Thymus (tissue), 11 donors: ENCODE data around the gene RAB6A. TPM values are rescaled to one million over a fixed set of nuclear protein-coding genes. Genes with fewer than 3 reads are reported as not detected.
A peak's percentile ranks its signal among the peaks of the same experiment; 100 is the strongest.

Experiments
- DNase-seq, 9 donors: peaks; one replicate each; pipeline ENCODE4 v3.0.0-alpha.2; 2013; ENCODE audit warnings: low spot score in 9 of 9, low read depth in 6 of 9, missing footprints in 1 of 9
- H3K27ac ChIP-seq, 2 donors: one replicate each; pipeline ENCODE4 v1.5.1; 2013; ENCODE audit warnings: control low read depth in 1 of 2, low read depth in 1 of 2, low read length in 1 of 2, mild to moderate bottlenecking in 1 of 2, moderate library complexity in 1 of 2
- H3K27me3 ChIP-seq, 2 donors: one replicate each; pipeline ENCODE4 v1.5.1; 2013; ENCODE audit warnings: low read length in 1 of 2; ENCODE audit not compliant: control insufficient read depth in 2 of 2, insufficient read depth in 1 of 2
- H3K36me3 ChIP-seq, 2 donors: one replicate each; pipeline ENCODE4 v1.5.1; 2013; ENCODE audit warnings: low read length in 1 of 2, mild to moderate bottlenecking in 1 of 2, moderate library complexity in 1 of 2; ENCODE audit not compliant: control insufficient read depth in 2 of 2, insufficient read depth in 2 of 2
- H3K4me1 ChIP-seq, 2 donors: one replicate each; pipeline ENCODE4 v1.5.1; 2013; ENCODE audit warnings: low read length in 2 of 2; ENCODE audit not compliant: control insufficient read depth in 2 of 2, insufficient read depth in 2 of 2
- H3K4me3 ChIP-seq, 2 donors: one replicate each; pipeline ENCODE4 v1.5.1; 2013; ENCODE audit warnings: low read length in 2 of 2, control low read depth in 1 of 2, mild to moderate bottlenecking in 1 of 2
- H3K9me3 ChIP-seq, 2 donors: one replicate each; pipeline ENCODE4 v1.5.1; 2013; ENCODE audit warnings: low read length in 1 of 2, mild to moderate bottlenecking in 1 of 2; ENCODE audit not compliant: control insufficient read depth in 2 of 2, insufficient read depth in 1 of 2
- WGBS: extraction: QIAGEN DNeasy Blood & Tissue Kit; methylation state at CpG from one replicate; pipeline ENCODE4 v1.1.7; 2013; 5-methylcytosine and 5-hydroxymethylcytosine counted together
- polyA plus RNA-seq: library from polyadenylated mRNA; stranded (reverse); fragments of 200-250 nt; gene quantifications from one replicate; pipeline ENCODE4 v1.2.3, GENCODE V29; 2013
- total RNA-seq: library from RNA; stranded (reverse); fragments of 120-200 nt; gene quantifications from one replicate; pipeline ENCODE4 v1.2.4, GENCODE V29; 2013
- donor health status: healthy.

The RAB6A gene
- total and polyA plus RNA-seq, 2 donors = 48.9 to 64.4 TPM

GRCh38 chr11:73651252-73651651 is 109.6 kb downstream of the RAB6A start:
- H3K27ac ChIP-seq = no peak overlapping the region
- H3K4me3 ChIP-seq = no peak overlapping the region
- 97% methylated on average over 5 of the region's 5 CpGs for WGBS
- H3K36me3 ChIP-seq = no peaks in the 10 kb centered on the region
- no peaks in the 10 kb centered on the region for H3K9me3 ChIP-seq
- peaks cover 10 to 18% of the 10 kb centered on the region in 2 donors for H3K4me1 ChIP-seq
- DNase-seq = no peak
- peaks cover 0 to 14% of the 10 kb centered on the region in 2 donors for H3K27me3 ChIP-seq

- H3K4me3 ChIP-seq = no peak overlapping the region
- H3K9me3 ChIP-seq = no peaks in the 10 kb centered on the region
- H3K27me3 ChIP-seq = peaks cover 0 to 23% of the 10 kb centered on the region in 2 donors
- WGBS = 94% methylated on average over 14 of the region's 14 CpGs
- H3K4me1 ChIP-seq = peaks cover 11 to 25% of the 10 kb centered on the region in 2 donors
- H3K27ac ChIP-seq = no peak overlapping the region
- no peak for DNase-seq
- H3K36me3 ChIP-seq = no peaks in the 10 kb centered on the region
These were observed 110.5 kb downstream of the RAB6A start for GRCh38 chr11:73650400-73650799.

GRCh38 chr11:73649206-73649605 is 111.7 kb downstream of the RAB6A start:
- Histone ChIP-seq H3K4me3 (no peak overlapping the region), H3K27ac (no peak overlapping the region), H3K27me3 (peaks cover 0 to 33% of the 10 kb centered on the region in 2 donors), H3K9me3 (no peaks in the 10 kb centered on the region), H3K4me1 (peaks cover 11 to 27% of the 10 kb centered on the region in 2 donors), H3K36me3 (no peaks in the 10 kb centered on the region)
- no peak for DNase-seq
- 85% methylated on average over 9 of the region's 9 CpGs for WGBS

- WGBS = 88% methylated on average over 8 of the region's 8 CpGs
- H3K4me3 ChIP-seq = no peak overlapping the region
- H3K9me3 ChIP-seq = no peaks in the 10 kb centered on the region
- H3K4me1 ChIP-seq = peaks cover 11 to 27% of the 10 kb centered on the region in 2 donors
- H3K36me3 ChIP-seq = no peaks in the 10 kb centered on the region
- H3K27me3 ChIP-seq = peaks cover 0 to 33% of the 10 kb centered on the region in 2 donors
- no peak overlapping the region for H3K27ac ChIP-seq
- DNase-seq = no peak
These were observed 112.3 kb downstream of the RAB6A start for GRCh38 chr11:73648571-73649046.

GRCh38 chr11:73648121-73648520 is 112.8 kb downstream of the RAB6A start:
- DNase-seq = no peak
- Histone ChIP-seq H3K4me3 (no peak overlapping the region), H3K36me3 (no peaks in the 10 kb centered on the region), H3K27me3 (peaks cover 0 to 33% of the 10 kb centered on the region in 2 donors), H3K4me1 (peaks cover 11 to 27% of the 10 kb centered on the region in 2 donors), H3K9me3 (no peaks in the 10 kb centered on the region), H3K27ac (no peak overlapping the region)
- 96% methylated on average over 9 of the region's 9 CpGs for WGBS

GRCh38 chr11:73647459-73648100 is 113.3 kb downstream of the RAB6A start:
- H3K4me3 ChIP-seq = peak overlapping the region; percentile 2 to 29
- H3K36me3 ChIP-seq = no peaks in the 10 kb centered on the region
- DNase-seq = peak; percentile 65 to 94 (median 81)
- no peaks in the 10 kb centered on the region for H3K9me3 ChIP-seq
- H3K27ac ChIP-seq = peak overlapping the region; percentile 60 to 62
- WGBS = 14% methylated on average over 23 of the region's 23 CpGs
- H3K27me3 ChIP-seq = peaks cover 0 to 33% of the 10 kb centered on the region in 2 donors
- peaks cover 11 to 27% of the 10 kb centered on the region in 2 donors for H3K4me1 ChIP-seq

GRCh38 chr11:73645972-73646631 is 114.8 kb downstream of the RAB6A start, which contains the start of gene PLEKHB1:
Gene PLEKHB1 (plus strand): TSS chr11:73646581. CDS start chr11:73646609, 28 bp downstream.
- H3K9me3 ChIP-seq = no peaks in the 10 kb centered on the region
- H3K36me3 ChIP-seq = no peaks in the 10 kb centered on the region
- WGBS = 86% methylated on average over 26 of the region's 26 CpGs
- no peak for DNase-seq
- H3K4me1 ChIP-seq = peaks cover 11 to 30% of the 10 kb centered on the region in 2 donors
- no peak within 1 kb of the TSS for H3K27ac ChIP-seq
- H3K4me3 ChIP-seq = peak within 1 kb of the TSS in 1 of 2 donors; percentile 29
- peaks cover 0 to 33% of the 10 kb centered on the region in 2 donors for H3K27me3 ChIP-seq

GRCh38 chr11:73645121-73645969 is 115.5 kb downstream of the RAB6A start:
- H3K36me3 ChIP-seq = no peaks in the 10 kb centered on the region
- no peak for DNase-seq
- H3K27me3 ChIP-seq = peaks cover 0 to 33% of the 10 kb centered on the region in 2 donors
- H3K27ac ChIP-seq = no peak overlapping the region
- H3K4me1 ChIP-seq = peaks cover 13 to 33% of the 10 kb centered on the region in 2 donors
- 51% methylated on average over 16 of the region's 16 CpGs for WGBS
- no peaks in the 10 kb centered on the region for H3K9me3 ChIP-seq
- H3K4me3 ChIP-seq = no peak overlapping the region
